GM18508 (cell line): Measurements from ENCODE around the gene GRB10.

Experiments
- ATAC-seq: cut with Tn5 transposase; IDR thresholded peaks from one replicate; pipeline ENCODE4 v1.9.1; 2021; ENCODE audit warnings: moderate number of reproducible peaks; ENCODE audit not compliant: insufficient read depth, unreplicated experiment

Gene GRB10

DNA sequence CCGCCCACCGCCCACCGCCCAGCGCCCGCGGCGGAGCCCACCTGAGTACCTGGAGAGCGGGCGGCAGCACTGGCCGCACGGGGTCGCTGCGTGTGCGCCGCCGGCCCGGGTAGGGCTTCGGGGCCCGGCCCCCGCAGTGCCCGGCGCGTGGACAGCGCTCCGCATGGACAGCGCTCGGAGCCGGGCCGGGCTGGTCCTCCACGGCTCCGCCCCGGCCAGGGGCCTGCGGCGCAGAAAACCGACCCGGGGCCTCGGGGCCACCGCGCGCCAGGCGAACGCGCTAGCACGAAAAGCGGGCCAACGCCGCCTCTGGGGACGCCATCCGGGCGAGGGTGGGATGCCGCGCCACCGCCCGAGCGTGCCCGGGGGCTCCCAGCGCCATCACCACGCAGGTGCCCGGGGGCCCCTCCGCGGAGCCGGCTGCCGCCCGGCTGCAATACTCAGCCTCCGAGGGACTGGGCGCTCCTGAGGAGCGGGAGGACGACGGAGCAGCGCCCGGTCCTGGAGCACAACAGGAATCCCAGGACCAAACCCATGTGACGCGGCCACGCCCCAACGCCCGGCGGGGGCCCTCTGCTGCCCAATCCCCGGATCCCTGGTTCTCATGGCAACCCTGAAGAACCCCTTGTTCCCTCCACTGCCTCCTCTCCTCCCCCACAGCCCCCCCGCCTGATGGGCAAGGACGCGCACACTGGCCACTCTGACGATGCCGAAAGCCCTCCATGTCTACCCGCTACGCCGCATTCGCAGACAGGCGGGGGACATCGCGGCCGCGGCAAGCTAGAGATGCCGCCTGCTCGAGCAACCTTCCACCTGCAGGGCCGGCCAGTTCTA, at the start of gene GRB10:
Gene GRB10 (minus strand): TSS at position 522 of the 834 bp plus-strand sequence. CDS start 50,574 bp downstream, outside the sequence.
- ATAC-seq = no peak

- no peak for ATAC-seq
These were observed 46.1 kb upstream of the GRB10 start for GRCh38 chr7:50828801-50829200.

GRCh38 chr7:50828116-50828515, 45.4 kb upstream of the GRB10 start:
- no peak for ATAC-seq

- no peak for ATAC-seq
These were observed 44.6 kb upstream of the GRB10 start for GRCh38 chr7:50827281-50827680.

- no peak for ATAC-seq
These were observed 43.9 kb upstream of the GRB10 start for GRCh38 chr7:50826371-50827172.

DNA sequence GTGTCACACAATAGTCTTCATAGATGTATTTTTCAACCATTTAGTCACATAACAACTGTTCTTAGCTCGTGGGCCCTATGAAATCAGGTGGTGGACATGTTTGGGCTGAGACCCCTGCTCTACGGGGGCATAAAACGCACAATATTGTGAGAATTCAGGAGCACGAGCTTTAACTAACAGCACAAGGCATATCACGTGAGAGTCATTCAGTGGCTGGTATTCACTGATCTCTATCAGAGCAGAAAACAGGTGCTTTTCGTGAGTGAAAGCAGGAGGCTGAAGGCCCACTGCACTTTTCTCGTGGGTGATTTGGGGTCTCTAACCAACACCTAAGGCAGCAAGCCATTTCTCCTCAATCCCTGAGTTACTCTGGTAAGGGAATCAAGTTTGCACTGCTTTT, 42.8 kb upstream of the GRB10 start:
- ATAC-seq = no peak

DNA sequence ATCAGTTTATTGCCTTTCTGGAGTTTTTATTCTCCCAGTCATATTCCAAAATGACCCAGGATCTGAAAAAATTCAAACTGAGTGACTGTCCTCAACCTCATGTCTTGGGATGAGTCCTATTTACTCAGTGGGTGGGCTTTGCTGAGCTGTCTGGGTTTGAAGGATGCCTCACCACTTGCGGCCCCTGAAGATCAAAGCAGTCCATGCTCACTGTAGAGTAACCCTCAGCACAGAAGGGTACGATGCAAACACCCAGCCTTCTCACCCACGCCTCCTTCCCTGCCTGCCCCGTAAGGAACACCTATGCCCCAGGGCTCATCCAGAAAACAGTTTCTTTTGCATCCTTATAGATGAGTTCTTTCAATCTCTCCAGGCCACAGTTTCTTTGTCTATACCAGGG, 42.2 kb upstream of the GRB10 start:
- ATAC-seq = no peak

DNA sequence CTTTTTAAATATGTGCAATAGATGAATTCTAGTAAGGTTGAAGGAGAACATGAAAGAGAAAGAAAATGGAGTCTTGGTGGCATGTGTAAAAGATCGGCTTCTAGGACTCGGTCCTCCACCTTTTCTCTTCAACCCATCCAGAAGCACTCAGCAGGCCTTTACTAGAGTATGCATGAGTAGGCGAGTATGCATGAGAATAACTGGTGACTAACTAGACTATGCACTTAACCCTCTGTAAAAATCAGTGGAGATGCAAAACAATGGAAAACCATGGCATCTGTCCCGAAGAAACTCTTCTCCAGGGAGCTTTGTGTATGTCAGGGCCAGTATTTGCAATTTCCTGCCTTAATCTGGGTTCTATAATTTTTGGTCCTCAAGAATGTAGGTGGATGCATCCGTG, 40.0 kb upstream of the GRB10 start:
- ATAC-seq = no peak

GRCh38 chr7:50822110-50822509, 39.4 kb upstream of the GRB10 start:
- no peak for ATAC-seq

DNA sequence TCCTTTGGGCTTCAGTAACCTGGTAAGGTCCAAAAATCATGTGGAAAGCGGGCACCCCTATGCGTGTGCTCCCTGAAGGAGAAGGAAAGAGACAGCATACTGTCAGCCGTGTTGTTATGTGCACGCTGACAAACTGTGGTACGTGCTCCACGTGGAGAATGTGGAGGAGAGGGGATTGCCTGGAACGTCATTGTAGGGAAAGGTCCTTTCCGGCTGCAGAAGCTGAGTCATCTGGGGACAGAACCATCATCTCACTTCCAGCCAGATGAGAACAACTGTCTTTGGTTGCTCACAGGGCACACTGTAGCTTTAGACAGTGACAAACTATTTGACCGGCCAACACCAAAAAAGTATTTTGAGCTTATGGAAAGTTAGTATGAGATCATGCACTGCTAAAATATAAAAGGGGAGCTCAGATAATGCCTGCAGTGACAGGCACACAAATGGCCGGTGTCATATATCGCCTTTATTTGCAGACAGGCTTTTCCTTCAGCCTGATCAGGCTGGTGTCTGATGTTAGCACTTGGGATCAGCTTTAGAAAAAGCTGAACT, 38.8 kb upstream of the GRB10 start:
- ATAC-seq = no peak

DNA sequence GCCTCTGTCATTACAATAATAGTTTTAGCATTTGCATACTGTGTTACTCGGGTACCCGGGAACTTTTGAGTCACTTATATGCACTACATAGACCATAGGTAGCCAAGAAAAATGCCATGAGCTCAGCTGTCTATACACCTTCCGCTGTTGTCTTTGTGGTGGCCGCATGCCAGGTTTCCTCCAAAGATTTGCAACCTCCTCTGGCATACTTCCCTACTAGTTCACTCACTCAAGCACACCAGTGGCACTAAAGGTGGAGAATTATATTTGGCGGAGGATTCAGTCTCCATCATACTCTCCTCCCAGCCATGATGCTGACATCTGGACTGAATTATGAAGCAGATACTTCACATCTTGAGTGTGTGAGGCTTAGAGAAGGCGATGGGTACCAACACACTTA, 35.6 kb upstream of the GRB10 start:
- no peak for ATAC-seq

GRCh38 chr7:50817561-50817960, 34.9 kb upstream of the GRB10 start:
- ATAC-seq = no peak

DNA sequence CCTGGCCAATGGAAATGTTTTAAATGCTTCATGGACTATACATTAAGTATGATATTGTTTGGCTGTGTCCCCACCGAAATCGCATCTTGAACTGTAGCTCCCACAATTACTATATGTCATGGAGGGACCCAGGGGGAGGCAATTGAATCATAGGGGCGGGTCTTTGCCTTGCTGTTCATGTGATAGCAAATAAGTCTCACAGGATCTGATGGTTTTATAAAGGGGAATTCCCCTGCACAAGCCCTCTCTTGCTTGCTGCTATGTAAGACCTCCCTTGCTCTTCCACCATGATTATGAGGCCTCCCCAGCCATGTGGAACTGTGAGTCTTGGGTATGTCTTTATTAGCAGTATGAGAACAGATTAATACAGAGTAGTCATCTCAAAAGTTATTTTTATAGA, 32.4 kb upstream of the GRB10 start:
- no peak for ATAC-seq

- no peak for ATAC-seq
These were observed 31.5 kb upstream of the GRB10 start for GRCh38 chr7:50814166-50814565.

GRCh38 chr7:50812841-50813475, 30.3 kb upstream of the GRB10 start:
- no peak for ATAC-seq

GRCh38 chr7:50812094-50812493, 29.4 kb upstream of the GRB10 start:
- no peak for ATAC-seq

- no peak for ATAC-seq
These were observed 25.7 kb upstream of the GRB10 start for GRCh38 chr7:50808282-50808888.

DNA sequence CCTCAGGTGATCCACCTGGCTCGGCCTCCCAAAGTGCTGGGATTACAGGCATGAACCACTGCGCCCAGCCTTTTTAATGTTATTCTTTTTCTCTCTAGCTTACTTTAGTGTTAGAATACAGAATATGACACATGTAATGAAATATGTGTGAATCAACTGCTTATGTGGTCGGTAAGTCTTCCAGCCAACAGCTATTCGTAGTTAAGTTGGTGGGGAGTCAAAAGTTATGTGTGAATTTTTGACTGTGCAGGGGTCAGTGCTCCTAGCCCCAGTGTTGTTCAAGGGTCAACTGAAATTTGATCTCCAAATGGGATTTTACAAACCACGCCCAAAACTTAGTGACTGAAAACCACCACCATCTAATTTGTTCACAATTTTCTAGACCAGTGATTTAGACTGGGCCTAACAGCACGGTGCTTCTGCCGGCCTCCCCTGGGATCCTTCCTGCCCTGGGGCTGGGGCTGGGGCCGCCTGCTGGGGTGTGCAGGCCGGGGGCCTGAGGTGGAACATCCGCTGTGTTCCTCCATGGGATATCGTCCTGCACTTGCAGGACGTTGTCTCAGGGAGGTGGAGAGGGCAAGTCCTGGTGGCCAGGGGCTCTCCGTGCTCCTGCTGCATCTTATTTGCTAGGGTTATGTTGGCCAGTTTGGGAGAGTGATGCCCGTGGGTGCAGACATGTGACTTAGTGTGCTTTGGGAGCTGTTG, 24.5 kb upstream of the GRB10 start:
- no peak for ATAC-seq

GRCh38 chr7:50806143-50806542, 23.4 kb upstream of the GRB10 start:
- no peak for ATAC-seq
